Sigmoid colon (tissue), 7 donors: ENCODE data around the gene STK10. TPM values are rescaled to one million over a fixed set of nuclear protein-coding genes. Genes with fewer than 3 reads are reported as not detected.

Source experiments
- DNase-seq: peaks from one replicate; pipeline ENCODE4 v3.0.0-alpha.2; 2019
- H3K27ac ChIP-seq, 4 donors: fragments of 200-600 bp; sonication (generic); one replicate each; pipeline ENCODE4 v1.5.1; 2016 to 2019; ENCODE audit warnings: mild to moderate bottlenecking in 1 of 4
- H3K27me3 ChIP-seq, 3 donors: fragments of 200-600 bp; sonication (generic); one replicate each; pipeline ENCODE4 v1.5.1; 2019; ENCODE audit warnings: mild to moderate bottlenecking in 1 of 3
- H3K36me3 ChIP-seq, 4 donors: fragments of 200-600 bp; sonication (generic); one replicate each; pipeline ENCODE4 v1.5.1; 2016 to 2019
- H3K4me1 ChIP-seq, 4 donors: fragments of 200-600 bp; sonication (generic); one replicate each; pipeline ENCODE4 v1.5.1; 2017 to 2019
- H3K4me3 ChIP-seq, 4 donors: fragments of 200-600 bp; sonication (generic); one replicate each; pipeline ENCODE4 v1.5.1; 2017 to 2019; ENCODE audit warnings: mild to moderate bottlenecking in 2 of 4, moderate library complexity in 1 of 4
- H3K9me3 ChIP-seq, 4 donors: fragments of 200-600 bp in 3 of 4; sonication (generic) in 3 of 4; one replicate each; pipeline versions ENCODE4 v1.5.1 to v1.6.1; 2013 to 2019
- CTCF ChIP-seq, 4 experiments: fragments of 450-650 bp in 3 of 4; fragments of 200-600 bp in 1 of 4; IDR thresholded peaks; one replicate each; pipeline ENCODE4 v1.5.1; 2016 to 2019; ENCODE audit warnings: antibody characterized with exemption in 4 of 4, mild to moderate bottlenecking in 3 of 4, moderate library complexity in 2 of 4
- EP300 ChIP-seq, 4 donors: sonication (generic); formaldehyde crosslinking; IDR thresholded peaks; one replicate each; pipeline ENCODE4 v1.6.1; 2017; ENCODE audit warnings: antibody characterized with exemption in 4 of 4
- POLR2A ChIP-seq, 2 donors: fragments of 450-650 bp; IDR thresholded peaks; one replicate each; pipeline ENCODE4 v1.6.1; 2016; ENCODE audit warnings: antibody characterized with exemption in 2 of 2, mild to moderate bottlenecking in 2 of 2, moderate library complexity in 2 of 2
- POLR2AphosphoS5 ChIP-seq, 4 donors: sonication (generic); formaldehyde crosslinking; IDR thresholded peaks; one replicate each; pipeline ENCODE4 v1.6.1; 2017; ENCODE audit warnings: antibody characterized with exemption in 4 of 4
- WGBS, 2 donors: extraction: QIAGEN DNeasy Blood & Tissue Kit; methylation state at CpG; one replicate each; pipeline ENCODE4 v1.1.7; 2013; 5-methylcytosine and 5-hydroxymethylcytosine counted together
- intact Hi-C: fragments of 100-400 bp; cut with DNase I; formaldehyde crosslinking; loops from one replicate; pipeline ENCODE4 v1.15.1; 2023
- polyA plus RNA-seq, 3 donors: library from polyadenylated mRNA; stranded (reverse); fragments of 200-250 nt; gene quantifications; one replicate each; pipeline ENCODE4 v1.2.3, GENCODE V29; 2013
- total RNA-seq, 4 donors: library from RNA; depleted of rRNA; stranded (reverse); fragments of >200 nt; gene quantifications; one replicate each; pipeline ENCODE4 v1.1.0, GENCODE V29; 2016
- donor health status: healthy with polysubstance abuse.
- donor health status: Bipolar disorder and iron deficiency.
- donor health status: healthy.

Gene STK10
- total and polyA plus RNA-seq, 7 donors, result 4.2 to 28.6 (median 12.5) TPM

GRCh38 chr5:172229904-172230303, 41.9 kb upstream of the STK10 start:
- no peak overlapping the region for H3K27ac ChIP-seq
- no peaks in the 10 kb centered on the region for H3K9me3 ChIP-seq
- no peak for DNase-seq
- no peaks in the 10 kb centered on the region for H3K27me3 ChIP-seq
- intact Hi-C loops, result no loop called here
- peaks cover 0 to 39% (median 0%) of the 10 kb centered on the region in 4 donors for H3K36me3 ChIP-seq
- TF ChIP-seq POLR2A (IDR thresholded peaks at IDR 0.05) (no peak), CTCF (IDR thresholded peaks at IDR 0.05) (no peak), EP300 (IDR thresholded peaks at IDR 0.05) (no peak)
- H3K4me3 ChIP-seq, result no peak overlapping the region
- 80 to 90% methylated on average over 1 of the region's 1 CpG for WGBS, 2 donors
- peaks cover 0 to under 1% (median 0%) of the 10 kb centered on the region in 4 donors for H3K4me1 ChIP-seq

GRCh38 chr5:172224996-172225395, 37.0 kb upstream of the STK10 start:
- TF ChIP-seq EP300 (IDR thresholded peaks at IDR 0.05), result no peak
- no peak for TF ChIP-seq CTCF (IDR thresholded peaks at IDR 0.05)
- TF ChIP-seq POLR2AphosphoS5 (IDR thresholded peaks at IDR 0.05), result no peak
- TF ChIP-seq POLR2A (IDR thresholded peaks at IDR 0.05), result no peak
- Histone ChIP-seq H3K27ac (no peak overlapping the region), H3K36me3 (peaks cover 0 to 15% (median 0%) of the 10 kb centered on the region in 4 donors), H3K4me1 (no peaks in the 10 kb centered on the region), H3K4me3 (no peak overlapping the region), H3K27me3 (no peaks in the 10 kb centered on the region), H3K9me3 (no peaks in the 10 kb centered on the region)
- 98 to 99% methylated on average over 1 of the region's 1 CpG for WGBS, 2 donors
- DNase-seq, result no peak
- intact Hi-C loops, result no loop called here

GRCh38 chr5:172223901-172224873, 36.2 kb upstream of the STK10 start:
- Histone ChIP-seq H3K4me3 (no peak overlapping the region), H3K36me3 (peaks cover 0 to 15% (median 0%) of the 10 kb centered on the region in 4 donors), H3K27ac (no peak overlapping the region), H3K9me3 (peaks cover 0 to under 1% (median 0%) of the 10 kb centered on the region in 4 donors), H3K27me3 (no peaks in the 10 kb centered on the region), H3K4me1 (no peaks in the 10 kb centered on the region)
- TF ChIP-seq POLR2A (IDR thresholded peaks at IDR 0.05) (no peak), CTCF (IDR thresholded peaks at IDR 0.05) (no peak), EP300 (IDR thresholded peaks at IDR 0.05) (no peak), POLR2AphosphoS5 (IDR thresholded peaks at IDR 0.05) (no peak)
- intact Hi-C loops, result no loop called here
- WGBS, 2 donors, result 85 to 90% methylated on average over 10 of the region's 10 CpGs
- DNase-seq, result no peak

GRCh38 chr5:172219296-172219695, 31.3 kb upstream of the STK10 start:
- no peak for TF ChIP-seq EP300 (IDR thresholded peaks at IDR 0.05)
- no peak for TF ChIP-seq POLR2A (IDR thresholded peaks at IDR 0.05)
- no peak for TF ChIP-seq POLR2AphosphoS5 (IDR thresholded peaks at IDR 0.05)
- TF ChIP-seq CTCF (IDR thresholded peaks at IDR 0.05), result no peak
- Histone ChIP-seq H3K4me1 (no peaks in the 10 kb centered on the region), H3K27ac (no peak overlapping the region), H3K27me3 (no peaks in the 10 kb centered on the region), H3K36me3 (peaks cover 0 to 22% (median 0%) of the 10 kb centered on the region in 4 donors), H3K4me3 (no peak overlapping the region), H3K9me3 (peaks cover 0 to 6% (median 0%) of the 10 kb centered on the region in 4 donors)
- WGBS, 2 donors, result 76 to 90% methylated on average over 2 of the region's 2 CpGs
- intact Hi-C loops, result no loop called here
- DNase-seq, result no peak
